OCI-LY1 (cell line): ENCODE data around the gene FOXK2.

Experiments
- CTCF ChIP-seq: fragments of 200-600 bp; sonication (generic), shearing (Covaris generic); IDR thresholded peaks from 2 replicates; pipeline ENCODE4 v1.5.1; 2017; ENCODE audit warnings: mild to moderate bottlenecking, antibody characterized with exemption, low read length, moderate library complexity, mixed read lengths
- EZH2 ChIP-seq: fragments of 200-600 bp; sonication (generic), shearing (Covaris generic); IDR thresholded peaks from 2 replicates; pipeline ENCODE4 v1.8.0; 2017; ENCODE audit warnings: borderline replicate concordance, mixed run types, mild to moderate bottlenecking, antibody characterized with exemption, low read length, moderate library complexity, mixed read lengths

- TF ChIP-seq EZH2 = no peak
- TF ChIP-seq CTCF = no peak
Measured at GRCh38 chr17:82653651-82654528, 134.4 kb downstream of the FOXK2 start.
